ENCODE results near the gene CAPN13.
"Not testable (repeated sequence)": the region's sequence is repeated elsewhere in the genome, so short reads cannot be mapped to it uniquely, and the experiment has no call there.

Gene CAPN13

GRCh38 chr2:30705711-30706533, 101.3 kb downstream of the CAPN13 start:
- no peak for DNase-seq (ENCODE audit: low read depth in 4 of 4, low spot score in 1 of 4)

GRCh38 chr2:30705056-30705455, 102.2 kb downstream of the CAPN13 start:
- DNase-seq (ENCODE audit: low read depth in 4 of 4, low spot score in 1 of 4): no peak

- no peak for DNase-seq (ENCODE audit: low read depth in 4 of 4, low spot score in 1 of 4)
Measured at GRCh38 chr2:30704309-30705020, 102.8 kb downstream of the CAPN13 start.

- no peak for DNase-seq (ENCODE audit: low read depth in 4 of 4, low spot score in 1 of 4)
Measured at GRCh38 chr2:30702694-30703093, 104.6 kb downstream of the CAPN13 start.

GRCh38 chr2:30701782-30702181, 105.5 kb downstream of the CAPN13 start:
- no peak for DNase-seq (ENCODE audit: low read depth in 4 of 4, low spot score in 1 of 4)

GRCh38 chr2:30697242-30698103, 109.8 kb downstream of the CAPN13 start:
- DNase-seq (ENCODE audit: low read depth in 4 of 4, low spot score in 1 of 4): not testable (repeated sequence)

- DNase-seq (ENCODE audit: low read depth in 4 of 4, low spot score in 1 of 4): no peak
Measured at GRCh38 chr2:30695749-30696148, 111.5 kb downstream of the CAPN13 start.

GRCh38 chr2:30694286-30695055, 112.8 kb downstream of the CAPN13 start:
- no peak for DNase-seq (ENCODE audit: low read depth in 4 of 4, low spot score in 1 of 4)

GRCh38 chr2:30693821-30694281, 113.4 kb downstream of the CAPN13 start:
- DNase-seq (ENCODE audit: low read depth in 4 of 4, low spot score in 1 of 4): no peak

- no peak for DNase-seq (ENCODE audit: low read depth in 4 of 4, low spot score in 1 of 4)
Measured at GRCh38 chr2:30692829-30693275, 114.4 kb downstream of the CAPN13 start.

GRCh38 chr2:30691948-30692828, 115.1 kb downstream of the CAPN13 start:
- no peak for DNase-seq (ENCODE audit: low read depth in 4 of 4, low spot score in 1 of 4)

GRCh38 chr2:30691091-30691947, 115.9 kb downstream of the CAPN13 start:
- no peak for DNase-seq (ENCODE audit: low read depth in 4 of 4, low spot score in 1 of 4)

- DNase-seq (ENCODE audit: low read depth in 4 of 4, low spot score in 1 of 4): no peak
Measured at GRCh38 chr2:30690126-30690561, 117.1 kb downstream of the CAPN13 start.

GRCh38 chr2:30689496-30690125, 117.6 kb downstream of the CAPN13 start:
- no peak for DNase-seq (ENCODE audit: low read depth in 4 of 4, low spot score in 1 of 4)

- no peak for DNase-seq (ENCODE audit: low read depth in 4 of 4, low spot score in 1 of 4)
Measured at GRCh38 chr2:30688956-30689401, 118.3 kb downstream of the CAPN13 start.

- no peak for DNase-seq (ENCODE audit: low read depth in 4 of 4, low spot score in 1 of 4)
Measured at GRCh38 chr2:30686669-30687068, 120.6 kb downstream of the CAPN13 start.

- no peak for DNase-seq (ENCODE audit: low read depth in 4 of 4, low spot score in 1 of 4)
Measured at GRCh38 chr2:30686000-30686399, 121.2 kb downstream of the CAPN13 start.

- no peak for DNase-seq (ENCODE audit: low read depth in 4 of 4, low spot score in 1 of 4)
Measured at GRCh38 chr2:30684996-30685395, 122.2 kb downstream of the CAPN13 start.
